HCEC 1CT (cell line): ENCODE data around the gene KHDC1L.
A peak's percentile ranks its signal among the peaks of the same experiment; 100 is the strongest.
"Not testable (repeated sequence)": the region's sequence is repeated elsewhere in the genome, so short reads cannot be mapped to it uniquely, and the experiment has no call there.

ENCODE experiments used
- DNase-seq: peaks from one replicate; pipeline ENCODE4 v3.0.0-alpha.2; 2017

Gene KHDC1L, protein sequence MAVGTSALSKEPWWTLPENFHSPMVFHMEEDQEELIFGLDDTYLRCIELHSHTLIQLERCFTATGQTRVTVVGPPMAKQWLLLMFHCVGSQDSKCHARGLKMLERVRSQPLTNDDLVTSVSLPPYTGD

GRCh38 chr6:73225396-73225795 lies at the start of gene KHDC1L:
KHDC1L (minus strand) TSS chr6:73225496; CDS start chr6:73225408, 88 bp downstream.
- no peak for DNase-seq

GRCh38 chr6:73269296-73269695 lies 44.0 kb upstream of the KHDC1L start:
- not testable (repeated sequence) for DNase-seq

DNA sequence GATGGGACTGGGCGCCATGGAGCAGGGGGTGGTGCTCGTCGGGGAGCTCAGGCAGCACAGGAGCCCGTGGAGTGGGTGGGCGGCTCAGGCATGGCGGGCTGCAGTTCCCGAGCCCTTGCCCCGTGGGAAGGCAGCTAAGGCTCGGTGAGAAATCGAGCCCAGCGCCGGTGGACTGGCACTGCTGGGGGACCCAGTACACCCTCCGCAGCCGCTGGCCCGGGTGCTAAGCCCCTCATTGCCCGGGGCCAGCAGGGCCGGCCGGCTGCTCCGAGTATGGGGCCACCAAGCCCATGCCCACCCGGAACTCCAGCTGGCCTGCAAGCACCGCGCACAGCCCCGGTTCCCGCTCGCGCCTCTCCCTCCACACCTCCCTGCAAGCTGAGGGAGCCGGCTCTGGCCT lies 43.6 kb upstream of the KHDC1L start:
- not testable (repeated sequence) for DNase-seq

DNA sequence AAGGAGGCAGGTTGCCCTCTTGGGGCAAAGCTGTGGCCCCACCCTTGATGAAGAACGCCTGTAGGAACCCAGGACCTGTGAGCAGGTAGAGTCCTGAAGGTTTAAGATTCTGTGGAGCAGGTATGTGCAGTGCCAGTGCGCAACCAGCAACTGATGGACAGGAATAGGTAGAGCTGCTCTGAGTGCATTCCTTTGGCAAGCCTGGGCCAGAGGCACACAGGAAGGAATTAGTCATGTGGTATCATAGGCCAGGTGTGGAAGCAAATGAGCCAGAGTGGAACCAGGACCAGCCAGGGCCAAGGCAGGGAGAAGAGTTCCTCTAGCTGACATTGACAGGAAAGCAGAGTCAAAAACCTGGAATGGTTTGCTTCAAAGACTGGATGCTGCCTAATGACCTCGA lies 39.1 kb upstream of the KHDC1L start:
- no peak for DNase-seq

GRCh38 chr6:73263570-73263909 lies 38.2 kb upstream of the KHDC1L start:
- no peak for DNase-seq

- peak; percentile 51 for DNase-seq
Measured at GRCh38 chr6:73262671-73263569, 37.6 kb upstream of the KHDC1L start, which contains the start of gene KHDC1. KHDC1 (minus strand) TSS chr6:73263196; CDS start chr6:73242517, 20,679 bp downstream.

DNA sequence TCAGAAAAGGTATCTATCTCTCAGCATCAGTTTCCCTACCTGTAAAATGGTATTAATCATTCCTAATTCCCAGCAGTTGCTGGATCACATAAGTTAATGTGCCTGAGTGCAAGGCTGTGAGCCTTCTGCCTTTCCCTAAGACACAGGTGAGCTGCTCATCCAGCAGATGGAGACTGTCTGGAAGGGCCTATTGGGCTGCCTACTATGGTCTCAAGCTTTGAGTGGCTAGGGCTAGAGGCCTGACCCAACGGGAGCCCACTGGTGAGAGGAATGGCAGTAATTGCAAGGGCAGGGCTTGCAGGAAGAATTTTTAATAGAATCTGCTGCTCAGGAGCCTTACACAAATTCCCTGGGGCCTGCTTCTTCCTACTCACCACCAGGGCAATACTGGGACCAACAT lies 33.4 kb upstream of the KHDC1L start:
- no peak for DNase-seq

GRCh38 chr6:73254323-73254722 lies 29.0 kb upstream of the KHDC1L start:
- DNase-seq = not testable (repeated sequence)

GRCh38 chr6:73252703-73253102 lies 27.4 kb upstream of the KHDC1L start:
- DNase-seq = no peak

- no peak for DNase-seq
Measured at GRCh38 chr6:73250016-73250415, 24.7 kb upstream of the KHDC1L start.

DNA sequence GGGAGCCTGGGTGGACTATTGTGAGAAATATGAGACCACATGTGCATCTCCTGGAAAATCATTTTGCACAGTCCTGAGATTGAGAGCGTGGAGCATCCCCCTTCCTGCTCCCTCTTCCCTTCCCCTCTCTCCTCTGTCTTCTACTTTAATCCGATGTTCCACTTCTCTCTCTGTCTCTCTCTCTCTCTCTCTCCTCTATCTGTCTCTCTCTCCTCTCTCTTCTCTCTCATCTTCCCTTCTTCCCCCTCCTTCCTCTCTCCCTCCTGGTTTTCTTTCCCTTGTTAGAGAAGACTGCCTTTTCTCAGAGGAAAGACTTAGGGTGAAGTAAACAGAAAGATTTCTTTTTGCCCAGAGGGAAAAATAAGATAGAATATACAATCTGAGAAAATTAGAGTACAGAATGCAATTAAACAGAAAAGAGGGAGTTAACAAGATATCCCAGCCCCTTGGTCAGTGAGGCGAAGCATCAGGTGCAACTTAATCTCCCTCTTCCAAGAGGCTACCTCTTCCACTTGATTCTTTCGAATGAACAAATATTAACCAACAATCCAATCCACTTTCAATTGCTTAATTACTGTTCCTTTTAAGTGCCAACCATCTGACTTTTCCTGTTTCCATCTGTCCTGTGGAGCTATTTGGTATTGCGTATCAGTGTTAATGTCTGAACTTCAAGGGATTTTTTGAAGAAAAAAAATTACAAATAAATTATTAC lies 23.1 kb upstream of the KHDC1L start:
- no peak for DNase-seq

GRCh38 chr6:73242001-73242400 lies 16.7 kb upstream of the KHDC1L start:
- no peak for DNase-seq

GRCh38 chr6:73240730-73241129 lies 15.4 kb upstream of the KHDC1L start:
- no peak for DNase-seq

- peak; percentile 98 for DNase-seq
Measured at GRCh38 chr6:73236144-73236750, 11.0 kb upstream of the KHDC1L start.

- peak; percentile 95 for DNase-seq
Measured at GRCh38 chr6:73234733-73235132, 9.4 kb upstream of the KHDC1L start.

DNA sequence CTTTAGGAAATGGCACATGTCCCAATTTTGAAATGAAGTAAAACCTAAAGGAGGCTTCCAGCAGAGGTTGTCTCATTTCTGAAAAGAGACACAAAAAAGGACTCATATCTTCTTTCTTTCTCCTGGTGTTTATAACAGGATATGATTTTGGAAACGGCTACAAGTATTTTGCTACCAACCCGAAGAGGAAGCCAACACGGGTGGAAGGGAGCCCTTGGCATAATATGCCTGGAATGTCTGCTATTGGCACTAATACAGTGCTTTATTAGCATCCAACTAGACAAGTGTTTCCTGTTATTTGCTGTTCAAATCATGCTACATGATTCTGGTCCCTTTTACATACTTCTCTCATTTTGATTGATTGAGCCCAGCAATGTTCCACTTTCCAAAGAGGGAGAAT lies 8.7 kb upstream of the KHDC1L start:
- peak; percentile 13 for DNase-seq

- DNase-seq = no peak
Measured at GRCh38 chr6:73233048-73233447, 7.8 kb upstream of the KHDC1L start.

DNA sequence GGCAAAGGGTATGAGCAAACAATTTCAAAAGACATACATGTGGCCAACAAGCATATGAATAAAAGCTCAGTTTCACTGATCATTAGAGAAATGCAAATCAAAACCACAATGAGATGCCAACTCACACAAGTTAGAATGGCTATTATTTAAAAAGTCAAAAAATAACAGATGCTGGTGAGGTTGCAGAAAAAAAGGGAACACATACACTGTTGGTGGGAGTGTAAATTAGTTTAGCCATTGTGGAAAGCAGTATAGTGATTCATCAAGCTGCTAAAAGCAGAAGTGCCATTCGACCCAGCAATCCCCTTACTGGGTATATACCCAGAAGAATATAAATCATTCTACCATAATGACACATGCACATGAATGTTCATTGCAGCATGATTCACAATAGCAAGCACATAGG lies 6.7 kb upstream of the KHDC1L start:
- peak; percentile 10 for DNase-seq

DNA sequence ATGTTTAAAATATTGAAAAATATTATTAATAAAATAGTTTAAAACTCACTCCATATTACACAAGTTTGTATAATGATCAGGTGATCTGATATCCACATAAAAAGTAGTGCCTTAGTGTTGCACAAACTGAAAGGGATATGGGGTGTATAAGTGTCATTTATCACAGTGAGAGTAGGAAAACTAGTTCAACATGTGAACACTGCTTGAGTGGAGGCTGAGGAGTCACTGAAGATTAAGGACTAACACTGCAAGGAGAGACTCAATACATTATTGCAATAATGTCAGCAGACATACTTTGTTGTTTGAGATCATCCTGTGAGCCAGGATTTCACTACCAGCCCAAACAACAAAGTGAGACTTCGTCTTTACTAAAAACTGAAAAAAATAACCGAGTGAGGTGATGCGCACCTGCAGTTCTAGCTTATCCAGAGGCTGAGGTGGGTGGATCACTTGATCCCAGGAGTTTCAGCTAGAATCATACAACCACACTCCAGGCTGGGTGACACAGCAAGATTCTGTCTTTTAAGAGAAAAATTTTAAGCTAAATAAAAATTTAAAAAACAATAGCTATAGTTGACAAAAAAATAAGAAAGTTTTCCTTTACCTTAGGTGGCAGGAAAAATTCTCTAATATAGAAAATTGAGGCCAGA lies 2.4 kb upstream of the KHDC1L start:
- no peak for DNase-seq

- no peak for DNase-seq
Measured at GRCh38 chr6:73216859-73217258, 8.4 kb downstream of the KHDC1L start.

DNA sequence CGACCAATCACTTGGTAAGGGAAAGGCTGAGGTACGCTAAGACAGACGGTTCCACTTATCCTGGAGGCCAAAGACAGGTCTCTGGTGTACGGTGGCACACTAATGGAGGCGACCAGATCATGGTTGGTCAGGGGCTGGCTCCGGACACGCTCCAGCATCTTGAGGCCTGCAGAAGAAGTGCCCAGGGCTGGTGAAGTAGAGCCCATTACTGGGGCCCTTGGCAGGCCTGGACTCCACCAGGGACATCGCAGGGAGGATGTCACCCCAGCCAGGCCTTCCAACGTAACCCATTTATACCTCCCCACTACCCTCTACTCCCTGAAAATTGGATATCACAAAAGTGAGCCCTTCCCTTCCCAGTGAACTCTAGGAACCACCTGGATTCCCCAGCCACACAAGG lies 16.2 kb downstream of the KHDC1L start:
- DNase-seq = no peak

DNA sequence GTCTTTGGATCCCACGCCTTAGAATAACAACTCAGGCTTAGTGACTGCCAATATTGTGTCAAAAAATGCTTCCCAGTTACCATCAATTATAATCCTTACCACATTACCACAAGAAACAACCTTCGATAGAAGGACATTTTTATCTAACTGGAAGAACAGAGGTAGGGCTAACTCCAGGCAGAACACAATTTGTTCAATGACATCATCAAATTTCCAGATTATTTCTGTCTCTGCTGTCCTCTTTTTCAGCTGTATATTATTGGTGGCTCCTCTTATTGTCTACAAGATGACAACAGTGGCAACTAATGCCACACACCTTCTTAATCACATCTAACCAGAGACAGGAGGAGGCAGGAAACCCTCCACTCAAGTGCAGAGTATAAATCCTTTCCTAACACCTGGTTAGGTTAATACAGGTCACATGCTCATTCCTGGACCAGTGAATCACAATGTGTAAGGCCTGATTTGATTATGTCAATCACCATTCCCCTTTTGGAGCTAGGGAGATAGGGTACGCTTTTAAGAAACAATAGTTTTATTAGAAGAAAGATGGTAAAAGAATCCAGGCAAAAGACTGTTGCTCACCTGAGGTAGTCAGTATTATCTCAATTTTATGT lies 18.0 kb downstream of the KHDC1L start:
- no peak for DNase-seq
